Body of pancreas (tissue), 4 donors: Measurements from ENCODE around the gene TSHZ2. TPM values are rescaled to one million over a fixed set of nuclear protein-coding genes. Genes with fewer than 3 reads are reported as not detected.
"Not testable (repeated sequence)": the region's sequence is repeated elsewhere in the genome, so short reads cannot be mapped to it uniquely, and the experiment has no call there.

Experiments used
- ATAC-seq: fragments of 150-250 bp; one replicate; pipeline ENCODE4 v1.9.1; 2016
- DNase-seq, 4 donors: peaks; one replicate each; pipeline ENCODE4 v3.0.0-alpha.2; 2019
- H3K27ac ChIP-seq, 4 donors: fragments of 200-600 bp; sonication (generic); 1 replicate in 3 of 4; 2 replicates in 1 of 4; pipeline versions ENCODE4 v1.5.1 to v1.6.1; 2016 to 2019; ENCODE audit warnings: mild to moderate bottlenecking in 1 of 4, mixed read lengths in 1 of 4, moderate library complexity in 1 of 4
- H3K27me3 ChIP-seq, 2 donors: fragments of 200-600 bp; sonication (generic); one replicate each; pipeline ENCODE4 v1.6.0; 2016; ENCODE audit warnings: mild to moderate bottlenecking in 1 of 2
- H3K36me3 ChIP-seq, 2 donors: fragments of 200-600 bp; sonication (generic); replicated peaks in 1 of 2; 2 replicates each; pipeline ENCODE4 v1.5.1; 2016; ENCODE audit warnings: low read depth in 2 of 2; ENCODE audit not compliant: insufficient read depth in 1 of 2
- H3K4me1 ChIP-seq: fragments of 200-600 bp; sonication (generic); one replicate; pipeline ENCODE4 v1.6.0; 2016
- H3K4me3 ChIP-seq, 2 donors: fragments of 200-600 bp; sonication (generic); 1 replicate in 1 of 2; 2 replicates in 1 of 2; pipeline ENCODE4 v1.5.1; 2016 to 2019
- H3K9me3 ChIP-seq, 3 donors: fragments of 200-600 bp; sonication (generic); 1 replicate in 2 of 3; 2 replicates in 1 of 3; pipeline ENCODE4 v1.5.1; 2016
- CTCF ChIP-seq, 7 experiments: fragments of 450-650 bp in 4 of 7; fragments of 200-600 bp in 3 of 7; sonication (generic) in 3 of 7; IDR thresholded peaks; one replicate each; pipeline ENCODE4 v1.5.1; 2016 to 2019; ENCODE audit warnings: antibody characterized with exemption in 7 of 7
- POLR2A ChIP-seq, 3 donors: fragments of 450-650 bp; IDR thresholded peaks; one replicate each; pipeline ENCODE4 v1.6.1; 2016; ENCODE audit warnings: antibody characterized with exemption in 3 of 3, mild to moderate bottlenecking in 2 of 3
- WGBS, 2 donors: methylation state at CpG; one replicate each; pipeline ENCODE4 v1.1.5; 2017; 5-methylcytosine and 5-hydroxymethylcytosine counted together
- intact Hi-C: fragments of 100-400 bp; cut with DNase I; formaldehyde crosslinking; loops from one replicate; pipeline ENCODE4 v1.15.1; 2023
- total RNA-seq, 2 donors: library from RNA; depleted of rRNA; stranded (reverse); fragments of >200 nt; gene quantifications; one replicate each; pipeline ENCODE4 v1.1.0, GENCODE V29; 2016

Gene TSHZ2
- total RNA-seq, 2 donors from 2014 or later, result 6.0 to 9.6 TPM

DNA sequence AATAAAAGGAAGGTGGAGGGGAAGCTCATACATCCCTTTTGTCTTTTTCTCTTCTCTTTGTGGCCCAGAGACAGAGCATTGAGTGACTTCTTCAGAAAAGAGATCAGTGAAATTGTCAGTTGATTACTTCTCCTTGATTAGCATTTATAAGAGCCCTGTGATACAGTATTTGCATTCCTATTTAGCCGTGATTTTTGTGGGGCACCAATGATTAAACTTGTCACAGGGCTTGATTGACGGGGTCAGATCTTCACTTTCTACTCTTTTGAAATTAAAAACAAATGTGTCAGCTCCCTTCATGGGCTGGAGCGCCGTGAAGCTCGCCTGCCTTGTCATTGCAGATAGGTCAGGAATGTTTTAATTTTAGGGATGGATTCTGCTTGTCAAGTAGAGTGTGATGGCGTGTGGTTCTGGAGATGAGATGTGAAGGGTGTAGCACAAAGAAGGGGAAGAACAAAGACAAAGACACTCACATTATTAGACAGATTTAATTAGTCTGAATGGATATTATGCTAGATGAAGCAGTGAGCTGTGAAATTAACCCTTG is 454.7 kb downstream of the TSHZ2 start:
- Histone ChIP-seq H3K27me3 (no peaks in the 10 kb centered on the region), H3K4me1 (no peaks in the 10 kb centered on the region), H3K9me3 (no peaks in the 10 kb centered on the region), H3K36me3 (no peaks in the 10 kb centered on the region), H3K27ac (no peak overlapping the region), H3K4me3 (no peak overlapping the region)
- DNase-seq (no peak), ATAC-seq (no peak)
- TF ChIP-seq POLR2A (IDR thresholded peaks at IDR 0.05) (no peak), CTCF (IDR thresholded peaks at IDR 0.05) (no peak)
- intact Hi-C loops, result no loop called here
- 85 to 87% methylated on average over 6 of the region's 6 CpGs for WGBS, 2 donors

DNA sequence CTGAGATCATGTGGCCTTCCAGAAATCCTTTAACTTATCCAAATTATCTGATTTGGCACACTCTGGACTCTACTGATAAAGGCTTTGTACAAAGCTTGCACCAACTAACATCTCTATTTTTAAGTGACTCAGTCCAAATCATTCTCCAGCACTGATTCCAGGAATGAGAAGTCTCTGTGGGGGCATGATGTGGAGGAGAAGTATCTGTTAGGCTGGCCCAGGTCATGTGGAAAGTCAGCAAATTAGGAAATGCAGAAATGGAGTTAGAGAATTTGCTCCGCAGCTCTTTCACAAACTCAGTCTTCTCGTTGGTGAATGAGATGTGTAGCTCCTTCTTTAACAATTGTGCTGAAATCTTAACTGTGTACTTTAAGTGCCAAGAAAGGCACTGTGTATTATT is 455.8 kb downstream of the TSHZ2 start:
- WGBS, 2 donors, result 86 to 97% methylated on average over 2 of the region's 2 CpGs
- no peaks in the 10 kb centered on the region for H3K27me3 ChIP-seq
- ATAC-seq (no peak), DNase-seq (no peak)
- H3K9me3 ChIP-seq, result no peaks in the 10 kb centered on the region
- intact Hi-C loops, result no loop called here
- H3K27ac ChIP-seq, result no peak overlapping the region
- no peaks in the 10 kb centered on the region for H3K4me1 ChIP-seq
- H3K4me3 ChIP-seq, result no peak overlapping the region
- H3K36me3 ChIP-seq, result no peaks in the 10 kb centered on the region
- TF ChIP-seq CTCF (IDR thresholded peaks at IDR 0.05), result no peak
- TF ChIP-seq POLR2A (IDR thresholded peaks at IDR 0.05), result no peak

DNA sequence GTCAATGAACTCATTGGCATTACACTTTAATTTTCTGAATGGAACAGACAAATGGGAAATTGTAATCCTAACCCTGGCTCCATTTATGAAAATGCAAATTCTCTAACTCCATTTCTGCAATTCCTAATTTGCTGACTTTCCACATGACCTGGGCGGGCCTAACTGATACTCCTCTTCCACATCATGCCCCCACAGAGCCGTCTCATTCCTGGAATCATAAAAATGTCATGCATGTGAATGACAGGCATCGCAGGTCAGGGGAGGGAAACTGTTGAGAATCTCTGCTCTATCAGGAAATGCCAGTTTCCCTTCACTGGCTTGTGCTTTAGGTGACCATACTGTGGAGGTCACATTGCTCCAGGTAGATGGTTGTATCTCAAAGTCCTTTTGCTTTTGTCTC is 456.4 kb downstream of the TSHZ2 start:
- Histone ChIP-seq H3K27me3 (no peaks in the 10 kb centered on the region), H3K9me3 (no peaks in the 10 kb centered on the region), H3K27ac (no peak overlapping the region), H3K4me3 (no peak overlapping the region), H3K4me1 (no peaks in the 10 kb centered on the region), H3K36me3 (no peaks in the 10 kb centered on the region)
- intact Hi-C loops, result no loop called here
- TF ChIP-seq POLR2A (IDR thresholded peaks at IDR 0.05), result no peak
- TF ChIP-seq CTCF (IDR thresholded peaks at IDR 0.05), result no peak
- DNase-seq, result no peak
- no peak for ATAC-seq
- 64 to 69% methylated on average over 3 of the region's 3 CpGs for WGBS, 2 donors

DNA sequence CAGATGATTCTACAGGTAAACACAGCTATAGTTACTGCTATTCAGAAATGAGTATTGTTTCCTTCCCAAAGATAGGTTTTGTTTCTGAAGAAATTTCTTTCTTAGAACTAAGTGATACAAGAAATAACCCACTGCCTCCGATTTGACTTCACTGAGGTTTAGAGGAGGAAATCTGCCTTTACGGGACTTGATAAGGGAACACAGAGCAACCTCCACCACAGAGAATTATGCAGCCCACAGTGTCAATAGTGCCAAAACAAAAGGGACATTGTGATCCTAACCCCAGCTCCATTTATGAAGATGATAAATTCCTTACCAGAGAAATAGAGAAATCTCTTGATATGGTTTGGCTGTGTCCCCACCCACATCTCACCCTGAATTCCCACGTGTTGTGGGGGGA is 456.8 kb downstream of the TSHZ2 start:
- Histone ChIP-seq H3K27ac (no peak overlapping the region), H3K36me3 (no peaks in the 10 kb centered on the region), H3K4me3 (no peak overlapping the region), H3K27me3 (no peaks in the 10 kb centered on the region), H3K9me3 (no peaks in the 10 kb centered on the region), H3K4me1 (no peaks in the 10 kb centered on the region)
- no peak for ATAC-seq
- 25 to 44% methylated on average over 3 of the region's 3 CpGs for WGBS, 2 donors
- no peak for DNase-seq
- no peak for TF ChIP-seq CTCF (IDR thresholded peaks at IDR 0.05)
- TF ChIP-seq POLR2A (IDR thresholded peaks at IDR 0.05), result no peak
- intact Hi-C loops, result no loop called here

DNA sequence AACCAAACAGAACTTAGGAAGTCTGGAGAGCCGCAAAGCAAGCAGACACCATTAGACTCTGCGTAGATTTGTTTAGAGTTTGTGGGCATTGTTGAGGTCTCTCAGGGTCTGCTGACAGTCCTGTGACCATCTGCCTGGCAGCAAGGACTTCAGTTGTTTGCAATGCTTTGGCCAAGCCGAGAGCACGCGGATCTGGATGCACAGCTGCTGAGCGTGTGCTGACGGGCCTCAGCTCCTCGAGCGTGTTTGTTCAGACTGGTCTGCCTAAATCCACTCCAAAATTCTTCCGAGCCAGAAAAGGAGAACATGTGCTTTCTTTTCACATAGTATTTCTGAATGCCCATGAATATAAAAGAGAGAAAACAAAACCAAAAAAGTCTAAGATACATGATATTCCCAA is 462.5 kb downstream of the TSHZ2 start:
- Histone ChIP-seq H3K36me3 (no peaks in the 10 kb centered on the region), H3K9me3 (no peaks in the 10 kb centered on the region), H3K4me1 (no peaks in the 10 kb centered on the region), H3K4me3 (no peak overlapping the region), H3K27me3 (no peaks in the 10 kb centered on the region), H3K27ac (no peak overlapping the region)
- no peak for DNase-seq
- no peak for TF ChIP-seq CTCF (IDR thresholded peaks at IDR 0.05)
- no peak for TF ChIP-seq POLR2A (IDR thresholded peaks at IDR 0.05)
- intact Hi-C loops, result no loop called here
- ATAC-seq, result no peak
- 73 to 75% methylated on average over 7 to 10 of the region's 10 CpGs for WGBS, 2 donors

DNA sequence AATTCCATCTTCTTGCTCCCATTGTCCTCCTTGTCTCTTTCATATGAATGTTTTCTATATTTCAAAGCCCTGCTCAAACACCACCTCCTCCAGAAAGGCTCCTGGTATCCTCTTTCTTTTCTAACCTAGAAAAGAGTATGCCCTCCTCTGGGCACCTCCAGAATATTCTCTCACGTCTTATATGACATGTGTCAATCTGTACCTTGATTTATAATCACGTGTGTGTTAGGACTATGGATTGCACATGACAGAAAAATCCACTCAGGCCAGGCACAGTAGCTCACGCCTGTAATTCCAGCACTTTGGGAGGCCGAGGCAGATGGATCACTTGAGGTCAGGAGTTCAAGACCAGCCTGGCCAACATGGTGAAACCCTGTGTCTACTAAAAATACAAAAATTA is 464.8 kb downstream of the TSHZ2 start:
- H3K27me3 ChIP-seq, H3K9me3 ChIP-seq, H3K4me1 ChIP-seq, DNase-seq, intact Hi-C loops, ATAC-seq, H3K4me3 ChIP-seq, H3K36me3 ChIP-seq, H3K27ac ChIP-seq: not testable (repeated sequence)
- 70 to 88% methylated on average over 4 of the region's 4 CpGs for WGBS, 2 donors
